ENCODE data around the gene GNAT2. TPM values are rescaled to one million over a fixed set of nuclear protein-coding genes. Genes with fewer than 3 reads are reported as not detected.

GNAT2 gene
- polyA plus RNA-seq, 2 donors, result not detected

DNA sequence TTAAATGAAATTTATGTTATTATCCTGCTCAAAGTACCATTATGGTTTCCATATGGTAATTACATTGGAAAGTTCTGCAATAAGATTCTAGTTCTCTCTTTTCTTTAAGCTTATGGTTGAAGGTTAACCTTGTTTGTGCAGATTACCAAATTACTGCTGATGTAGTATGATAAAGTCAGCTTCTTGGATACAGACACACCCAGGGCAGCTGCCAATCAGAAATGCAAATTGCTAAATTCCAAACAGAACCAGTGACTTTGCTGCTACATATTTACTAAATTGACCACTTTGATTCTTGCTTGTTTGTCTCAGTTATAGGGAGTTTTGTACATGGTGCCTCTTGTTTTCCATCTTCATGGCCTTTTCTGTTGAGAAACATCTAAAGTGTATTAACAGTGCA is 26.5 kb downstream of the GNAT2 start:
- H3K4me3 ChIP-seq (ENCODE audit: low read depth in 1 of 2, low read length in 2 of 2), result no peak overlapping the region
- no peaks in the 10 kb centered on the region for H3K27me3 ChIP-seq (ENCODE audit: control insufficient read depth in 1 of 2, insufficient read depth in 2 of 2, low read length in 2 of 2)
- H3K9me3 ChIP-seq (ENCODE audit: control insufficient read depth in 2 of 2, insufficient read depth in 1 of 2, low read depth in 1 of 2, low read length in 1 of 2), result no peaks in the 10 kb centered on the region
- H3K36me3 ChIP-seq (ENCODE audit: control insufficient read depth in 2 of 2, insufficient read depth in 2 of 2, low read length in 1 of 2), result no peaks in the 10 kb centered on the region
- no peak overlapping the region for H3K27ac ChIP-seq (ENCODE audit: low read depth in 2 of 2, low read length in 1 of 2)
- no peaks in the 10 kb centered on the region for H3K4me1 ChIP-seq (ENCODE audit: control insufficient read depth in 2 of 2, insufficient read depth in 2 of 2, low read length in 1 of 2)

- peaks cover 0 to 2% of the 10 kb centered on the region in 2 donors for H3K36me3 ChIP-seq (ENCODE audit: control insufficient read depth in 2 of 2, insufficient read depth in 2 of 2, low read length in 1 of 2)
- H3K27ac ChIP-seq (ENCODE audit: low read depth in 2 of 2, low read length in 1 of 2), result no peak overlapping the region
- H3K4me3 ChIP-seq (ENCODE audit: low read depth in 1 of 2, low read length in 2 of 2), result no peak overlapping the region
- no peaks in the 10 kb centered on the region for H3K27me3 ChIP-seq (ENCODE audit: control insufficient read depth in 1 of 2, insufficient read depth in 2 of 2, low read length in 2 of 2)
- no peaks in the 10 kb centered on the region for H3K9me3 ChIP-seq (ENCODE audit: control insufficient read depth in 2 of 2, insufficient read depth in 1 of 2, low read depth in 1 of 2, low read length in 1 of 2)
- no peaks in the 10 kb centered on the region for H3K4me1 ChIP-seq (ENCODE audit: control insufficient read depth in 2 of 2, insufficient read depth in 2 of 2, low read length in 1 of 2)
Measured at GRCh38 chr1:109589679-109590078, 29.7 kb downstream of the GNAT2 start.

GRCh38 chr1:109589177-109589576 is 30.2 kb downstream of the GNAT2 start:
- no peaks in the 10 kb centered on the region for H3K27me3 ChIP-seq (ENCODE audit: control insufficient read depth in 1 of 2, insufficient read depth in 2 of 2, low read length in 2 of 2)
- whole genome bisulfite sequencing, 2 donors, result 64 to 87% methylated on average over 3 of the region's 3 CpGs
- H3K36me3 ChIP-seq (ENCODE audit: control insufficient read depth in 2 of 2, insufficient read depth in 2 of 2, low read length in 1 of 2), result peaks cover 0 to 2% of the 10 kb centered on the region in 2 donors
- H3K4me1 ChIP-seq (ENCODE audit: control insufficient read depth in 2 of 2, insufficient read depth in 2 of 2, low read length in 1 of 2), result no peaks in the 10 kb centered on the region
- no peaks in the 10 kb centered on the region for H3K9me3 ChIP-seq (ENCODE audit: control insufficient read depth in 2 of 2, insufficient read depth in 1 of 2, low read depth in 1 of 2, low read length in 1 of 2)
- H3K4me3 ChIP-seq (ENCODE audit: low read depth in 1 of 2, low read length in 2 of 2), result no peak overlapping the region
- H3K27ac ChIP-seq (ENCODE audit: low read depth in 2 of 2, low read length in 1 of 2), result no peak overlapping the region

GRCh38 chr1:109586055-109586454 is 33.4 kb downstream of the GNAT2 start:
- Histone ChIP-seq H3K9me3 (ENCODE audit: control insufficient read depth in 2 of 2, insufficient read depth in 1 of 2, low read depth in 1 of 2, low read length in 1 of 2) (no peaks in the 10 kb centered on the region), H3K4me3 (ENCODE audit: low read depth in 1 of 2, low read length in 2 of 2) (no peak overlapping the region), H3K27me3 (ENCODE audit: control insufficient read depth in 1 of 2, insufficient read depth in 2 of 2, low read length in 2 of 2) (no peaks in the 10 kb centered on the region), H3K4me1 (ENCODE audit: control insufficient read depth in 2 of 2, insufficient read depth in 2 of 2, low read length in 1 of 2) (no peaks in the 10 kb centered on the region), H3K27ac (ENCODE audit: low read depth in 2 of 2, low read length in 1 of 2) (no peak overlapping the region), H3K36me3 (ENCODE audit: control insufficient read depth in 2 of 2, insufficient read depth in 2 of 2, low read length in 1 of 2) (peaks cover 2 to 3% of the 10 kb centered on the region in 2 donors)
- 88 to 92% methylated on average over 3 of the region's 3 CpGs for WGBS, 2 donors

DNA sequence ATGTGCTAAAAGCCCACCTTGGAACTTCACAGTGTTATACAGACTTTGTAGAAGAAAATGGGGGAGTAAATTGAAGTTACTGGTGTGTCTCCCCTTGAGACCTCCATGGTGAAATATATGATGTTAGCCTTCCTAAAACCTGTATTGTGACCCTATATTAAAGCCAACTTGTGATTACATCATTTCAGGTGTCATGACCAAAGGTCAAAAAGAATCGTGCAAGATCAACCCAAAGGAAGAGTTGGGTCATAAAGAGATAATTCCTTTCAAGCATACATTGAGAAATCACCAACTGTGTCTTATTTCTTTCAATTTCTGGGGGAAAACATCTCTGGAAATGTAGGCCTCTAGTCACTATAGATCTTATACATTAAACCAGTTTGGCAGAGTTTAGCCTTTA is 34.6 kb downstream of the GNAT2 start:
- Histone ChIP-seq H3K36me3 (ENCODE audit: control insufficient read depth in 2 of 2, insufficient read depth in 2 of 2, low read length in 1 of 2) (peaks cover 2 to 3% of the 10 kb centered on the region in 2 donors), H3K4me1 (ENCODE audit: control insufficient read depth in 2 of 2, insufficient read depth in 2 of 2, low read length in 1 of 2) (no peaks in the 10 kb centered on the region), H3K9me3 (ENCODE audit: control insufficient read depth in 2 of 2, insufficient read depth in 1 of 2, low read depth in 1 of 2, low read length in 1 of 2) (no peaks in the 10 kb centered on the region), H3K27me3 (ENCODE audit: control insufficient read depth in 1 of 2, insufficient read depth in 2 of 2, low read length in 2 of 2) (no peaks in the 10 kb centered on the region), H3K4me3 (ENCODE audit: low read depth in 1 of 2, low read length in 2 of 2) (no peak overlapping the region), H3K27ac (ENCODE audit: low read depth in 2 of 2, low read length in 1 of 2) (no peak overlapping the region)
- WGBS, 2 donors, result 70 to 84% methylated on average over 1 of the region's 1 CpG

DNA sequence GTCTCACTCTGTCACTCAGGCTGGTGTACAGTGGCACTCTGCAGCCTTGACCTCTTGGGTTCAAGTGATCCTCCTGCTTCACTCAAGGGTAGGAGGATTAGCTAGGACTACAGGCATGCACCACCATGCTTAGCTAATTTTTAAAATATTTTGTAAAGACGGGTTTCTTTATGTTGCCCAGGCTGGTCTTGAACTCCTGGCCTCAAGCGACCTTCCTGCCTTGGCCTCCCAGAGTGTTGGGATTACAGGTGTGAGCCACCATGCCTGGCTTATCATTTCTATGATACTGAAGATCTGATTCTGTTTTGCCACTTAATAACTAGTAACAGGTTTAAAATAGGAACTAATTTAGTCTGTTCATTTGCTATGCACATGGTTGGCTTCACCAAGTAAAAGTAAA is 37.4 kb downstream of the GNAT2 start:
- H3K27ac ChIP-seq (ENCODE audit: low read depth in 2 of 2, low read length in 1 of 2), result no peak overlapping the region
- no peaks in the 10 kb centered on the region for H3K4me1 ChIP-seq (ENCODE audit: control insufficient read depth in 2 of 2, insufficient read depth in 2 of 2, low read length in 1 of 2)
- H3K36me3 ChIP-seq (ENCODE audit: control insufficient read depth in 2 of 2, insufficient read depth in 2 of 2, low read length in 1 of 2), result peaks cover 3 to 4% of the 10 kb centered on the region in 2 donors
- no peaks in the 10 kb centered on the region for H3K27me3 ChIP-seq (ENCODE audit: control insufficient read depth in 1 of 2, insufficient read depth in 2 of 2, low read length in 2 of 2)
- no peaks in the 10 kb centered on the region for H3K9me3 ChIP-seq (ENCODE audit: control insufficient read depth in 2 of 2, insufficient read depth in 1 of 2, low read depth in 1 of 2, low read length in 1 of 2)
- 92 to 94% methylated on average over 2 of the region's 2 CpGs for WGBS, 2 donors
- no peak overlapping the region for H3K4me3 ChIP-seq (ENCODE audit: low read depth in 1 of 2, low read length in 2 of 2)

DNA sequence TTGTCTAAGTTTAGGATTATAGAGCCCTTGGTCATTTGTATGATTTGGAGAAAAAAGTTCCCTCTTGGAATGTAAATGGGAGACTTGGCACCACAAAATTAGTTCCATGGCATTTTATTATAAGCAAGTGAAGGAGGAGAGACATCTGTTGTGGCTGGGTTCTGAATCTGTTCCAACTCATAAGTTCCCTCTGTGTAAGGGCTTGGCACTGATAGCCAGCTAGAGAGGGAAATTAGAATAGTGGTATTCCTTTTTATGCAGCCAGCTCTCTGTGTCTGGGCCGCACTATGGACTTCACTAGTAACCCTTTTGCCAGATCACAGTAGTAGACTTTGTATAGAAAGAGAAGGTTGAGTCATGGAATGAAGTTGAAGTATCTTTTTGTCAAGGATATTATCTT is 39.9 kb downstream of the GNAT2 start:
- H3K9me3 ChIP-seq (ENCODE audit: control insufficient read depth in 2 of 2, insufficient read depth in 1 of 2, low read depth in 1 of 2, low read length in 1 of 2), result no peaks in the 10 kb centered on the region
- no peaks in the 10 kb centered on the region for H3K4me1 ChIP-seq (ENCODE audit: control insufficient read depth in 2 of 2, insufficient read depth in 2 of 2, low read length in 1 of 2)
- no peaks in the 10 kb centered on the region for H3K27me3 ChIP-seq (ENCODE audit: control insufficient read depth in 1 of 2, insufficient read depth in 2 of 2, low read length in 2 of 2)
- H3K36me3 ChIP-seq (ENCODE audit: control insufficient read depth in 2 of 2, insufficient read depth in 2 of 2, low read length in 1 of 2), result peaks cover 2 to 3% of the 10 kb centered on the region in 2 donors
- 67 to 74% methylated on average over 1 of the region's 1 CpG for WGBS, 2 donors
- no peak overlapping the region for H3K4me3 ChIP-seq (ENCODE audit: low read depth in 1 of 2, low read length in 2 of 2)
- no peak overlapping the region for H3K27ac ChIP-seq (ENCODE audit: low read depth in 2 of 2, low read length in 1 of 2)

DNA sequence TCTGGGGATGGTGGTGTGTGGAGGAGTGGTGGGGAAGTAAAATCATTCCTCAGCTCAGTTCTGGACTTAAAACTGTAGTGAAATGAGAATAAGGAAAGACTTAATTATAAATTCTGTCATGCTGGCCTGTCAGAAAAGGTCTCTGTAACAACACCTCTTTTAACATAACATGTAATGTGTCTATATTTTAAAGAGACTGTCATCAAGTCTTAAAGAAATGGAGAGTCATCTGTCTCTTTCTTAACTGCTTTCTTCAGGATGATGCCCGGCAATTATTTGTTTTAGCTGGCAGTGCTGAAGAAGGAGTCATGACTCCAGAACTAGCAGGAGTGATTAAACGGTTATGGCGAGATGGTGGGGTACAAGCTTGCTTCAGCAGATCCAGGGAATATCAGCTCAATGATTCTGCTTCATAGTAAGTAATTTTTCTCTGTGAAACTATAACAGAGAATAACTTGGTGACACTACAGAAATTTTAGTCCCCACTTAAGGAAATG is 40.4 kb downstream of the GNAT2 start:
- Histone ChIP-seq H3K36me3 (ENCODE audit: control insufficient read depth in 2 of 2, insufficient read depth in 2 of 2, low read length in 1 of 2) (peaks cover 2 to 3% of the 10 kb centered on the region in 2 donors), H3K4me1 (ENCODE audit: control insufficient read depth in 2 of 2, insufficient read depth in 2 of 2, low read length in 1 of 2) (no peaks in the 10 kb centered on the region), H3K27me3 (ENCODE audit: control insufficient read depth in 1 of 2, insufficient read depth in 2 of 2, low read length in 2 of 2) (no peaks in the 10 kb centered on the region), H3K4me3 (ENCODE audit: low read depth in 1 of 2, low read length in 2 of 2) (no peak overlapping the region), H3K27ac (ENCODE audit: low read depth in 2 of 2, low read length in 1 of 2) (no peak overlapping the region), H3K9me3 (ENCODE audit: control insufficient read depth in 2 of 2, insufficient read depth in 1 of 2, low read depth in 1 of 2, low read length in 1 of 2) (no peaks in the 10 kb centered on the region)
- WGBS, 2 donors, result 72 to 73% methylated on average over 3 of the region's 3 CpGs

- no peaks in the 10 kb centered on the region for H3K4me1 ChIP-seq (ENCODE audit: control insufficient read depth in 2 of 2, insufficient read depth in 2 of 2, low read length in 1 of 2)
- no peak overlapping the region for H3K4me3 ChIP-seq (ENCODE audit: low read depth in 1 of 2, low read length in 2 of 2)
- 72 to 74% methylated on average over 2 of the region's 2 CpGs for WGBS, 2 donors
- H3K9me3 ChIP-seq (ENCODE audit: control insufficient read depth in 2 of 2, insufficient read depth in 1 of 2, low read depth in 1 of 2, low read length in 1 of 2), result no peaks in the 10 kb centered on the region
- no peaks in the 10 kb centered on the region for H3K27me3 ChIP-seq (ENCODE audit: control insufficient read depth in 1 of 2, insufficient read depth in 2 of 2, low read length in 2 of 2)
- H3K27ac ChIP-seq (ENCODE audit: low read depth in 2 of 2, low read length in 1 of 2), result no peak overlapping the region
- no peaks in the 10 kb centered on the region for H3K36me3 ChIP-seq (ENCODE audit: control insufficient read depth in 2 of 2, insufficient read depth in 2 of 2, low read length in 1 of 2)
Measured at GRCh38 chr1:109573785-109574184, 45.6 kb downstream of the GNAT2 start.

GRCh38 chr1:109570414-109570813 is 49.0 kb downstream of the GNAT2 start:
- WGBS, 2 donors, result 28 to 45% methylated on average over 3 of the region's 3 CpGs
- H3K27ac ChIP-seq (ENCODE audit: low read depth in 2 of 2, low read length in 1 of 2), result no peak overlapping the region
- H3K4me3 ChIP-seq (ENCODE audit: low read depth in 1 of 2, low read length in 2 of 2), result no peak overlapping the region
- no peaks in the 10 kb centered on the region for H3K27me3 ChIP-seq (ENCODE audit: control insufficient read depth in 1 of 2, insufficient read depth in 2 of 2, low read length in 2 of 2)
- no peaks in the 10 kb centered on the region for H3K4me1 ChIP-seq (ENCODE audit: control insufficient read depth in 2 of 2, insufficient read depth in 2 of 2, low read length in 1 of 2)
- no peaks in the 10 kb centered on the region for H3K9me3 ChIP-seq (ENCODE audit: control insufficient read depth in 2 of 2, insufficient read depth in 1 of 2, low read depth in 1 of 2, low read length in 1 of 2)
- H3K36me3 ChIP-seq (ENCODE audit: control insufficient read depth in 2 of 2, insufficient read depth in 2 of 2, low read length in 1 of 2), result no peaks in the 10 kb centered on the region

Data from esophagus (tissue), 2 donors.